Measurements from ENCODE around the gene IRX2. TPM values are rescaled to one million over a fixed set of nuclear protein-coding genes. Genes with fewer than 3 reads are reported as not detected.

The IRX2 gene
- polyA plus RNA-seq, 1 donor from 2014 or later: 0.95 TPM

DNA sequence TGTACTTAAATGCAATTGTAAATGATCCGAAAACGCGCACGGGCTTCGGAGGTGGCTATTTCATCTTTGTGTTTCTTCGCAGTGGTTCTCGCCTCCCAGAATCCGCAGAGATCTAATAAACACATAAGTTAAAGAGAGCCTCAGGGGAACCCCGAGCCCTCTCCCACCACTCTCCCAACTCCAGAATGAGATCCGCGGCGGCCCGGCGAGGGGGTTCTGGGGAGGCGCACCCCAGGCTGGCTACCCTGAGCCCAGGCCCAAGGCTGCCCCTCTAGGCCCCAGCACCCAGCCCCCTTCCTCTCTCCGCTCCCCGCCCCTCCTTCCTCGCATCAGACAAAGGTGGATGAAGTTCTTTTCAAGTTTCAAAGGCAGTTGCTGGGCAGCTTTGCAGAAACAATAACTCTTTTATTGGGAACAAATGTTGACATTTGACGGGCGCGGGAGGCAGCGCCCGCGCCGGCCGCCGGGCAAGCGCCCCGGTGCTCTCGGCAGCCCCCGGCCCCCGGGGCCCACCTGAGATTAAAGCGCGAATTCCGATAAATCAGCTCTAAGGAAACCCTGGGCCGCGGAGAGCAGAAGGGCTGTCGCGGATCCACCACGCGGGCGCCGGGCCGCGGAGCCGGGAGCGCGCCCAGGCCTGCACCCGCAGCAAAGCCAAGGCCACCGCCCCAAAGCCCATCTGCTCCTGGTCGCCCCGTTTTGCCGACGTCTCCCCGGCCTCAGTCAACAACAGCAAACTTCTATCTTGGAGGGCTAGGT, 8.4 kb downstream of the IRX2 start:
- Histone ChIP-seq H4K20me1 (ENCODE audit: insufficient read depth) (no peaks in the 10 kb centered on the region), H3K79me2 (replicated peaks; ENCODE audit: insufficient read depth, low read length) (no peaks in the 10 kb centered on the region), H3F3A (ENCODE audit: insufficient read depth, low read length, poor library complexity, severe bottlenecking) (no peaks in the 10 kb centered on the region), H3K9me3 (ENCODE audit: low read length) (peaks cover 4% of the 10 kb centered on the region), H2AFZ (ENCODE audit: low read depth, low read length) (no peak overlapping the region), H3K36me3 (ENCODE audit: insufficient read depth, low read length) (no peaks in the 10 kb centered on the region), H3K4me3 (ENCODE audit: low read length) (no peak overlapping the region), H3K9ac (ENCODE audit: low read length) (no peak overlapping the region), H3K9me2 (ENCODE audit: insufficient read depth, low read length) (no peaks in the 10 kb centered on the region), H3K27ac (ENCODE audit: low read length) (no peak overlapping the region), H3K4me2 (ENCODE audit: low read length) (no peak overlapping the region), H3K27me3 (ENCODE audit: insufficient read depth, low read depth, low read length) (peaks cover 79% of the 10 kb centered on the region)
- TF ChIP-seq EP300 (conservative IDR thresholded peaks at IDR 0.05; ENCODE audit: poor library complexity, severe bottlenecking) (no peak), TAF1 (IDR thresholded peaks at IDR 0.05; ENCODE audit: low read depth) (no peak), MXI1 (conservative IDR thresholded peaks at IDR 0.05; ENCODE audit: poor library complexity, severe bottlenecking) (no peak), SMC3 (conservative IDR thresholded peaks at IDR 0.05; ENCODE audit: poor library complexity) (no peak), POLR2AphosphoS5 (IDR thresholded peaks at IDR 0.05) (no peak), RAD21 (conservative IDR thresholded peaks at IDR 0.05) (no peak), EZH2 (IDR thresholded peaks at IDR 0.05; ENCODE audit: borderline replicate concordance, insufficient read depth, low read length, poor library complexity, severe bottlenecking) (no peak)
- TF ChIP-seq, protein P1, sequence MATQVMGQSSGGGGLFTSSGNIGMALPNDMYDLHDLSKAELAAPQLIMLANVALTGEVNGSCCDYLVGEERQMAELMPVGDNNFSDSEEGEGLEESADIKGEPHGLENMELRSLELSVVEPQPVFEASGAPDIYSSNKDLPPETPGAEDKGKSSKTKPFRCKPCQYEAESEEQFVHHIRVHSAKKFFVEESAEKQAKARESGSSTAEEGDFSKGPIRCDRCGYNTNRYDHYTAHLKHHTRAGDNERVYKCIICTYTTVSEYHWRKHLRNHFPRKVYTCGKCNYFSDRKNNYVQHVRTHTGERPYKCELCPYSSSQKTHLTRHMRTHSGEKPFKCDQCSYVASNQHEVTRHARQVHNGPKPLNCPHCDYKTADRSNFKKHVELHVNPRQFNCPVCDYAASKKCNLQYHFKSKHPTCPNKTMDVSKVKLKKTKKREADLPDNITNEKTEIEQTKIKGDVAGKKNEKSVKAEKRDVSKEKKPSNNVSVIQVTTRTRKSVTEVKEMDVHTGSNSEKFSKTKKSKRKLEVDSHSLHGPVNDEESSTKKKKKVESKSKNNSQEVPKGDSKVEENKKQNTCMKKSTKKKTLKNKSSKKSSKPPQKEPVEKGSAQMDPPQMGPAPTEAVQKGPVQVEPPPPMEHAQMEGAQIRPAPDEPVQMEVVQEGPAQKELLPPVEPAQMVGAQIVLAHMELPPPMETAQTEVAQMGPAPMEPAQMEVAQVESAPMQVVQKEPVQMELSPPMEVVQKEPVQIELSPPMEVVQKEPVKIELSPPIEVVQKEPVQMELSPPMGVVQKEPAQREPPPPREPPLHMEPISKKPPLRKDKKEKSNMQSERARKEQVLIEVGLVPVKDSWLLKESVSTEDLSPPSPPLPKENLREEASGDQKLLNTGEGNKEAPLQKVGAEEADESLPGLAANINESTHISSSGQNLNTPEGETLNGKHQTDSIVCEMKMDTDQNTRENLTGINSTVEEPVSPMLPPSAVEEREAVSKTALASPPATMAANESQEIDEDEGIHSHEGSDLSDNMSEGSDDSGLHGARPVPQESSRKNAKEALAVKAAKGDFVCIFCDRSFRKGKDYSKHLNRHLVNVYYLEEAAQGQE (IDR thresholded peaks at IDR 0.05; ENCODE audit: borderline replicate concordance): no peak
- TF ChIP-seq, protein P2, sequence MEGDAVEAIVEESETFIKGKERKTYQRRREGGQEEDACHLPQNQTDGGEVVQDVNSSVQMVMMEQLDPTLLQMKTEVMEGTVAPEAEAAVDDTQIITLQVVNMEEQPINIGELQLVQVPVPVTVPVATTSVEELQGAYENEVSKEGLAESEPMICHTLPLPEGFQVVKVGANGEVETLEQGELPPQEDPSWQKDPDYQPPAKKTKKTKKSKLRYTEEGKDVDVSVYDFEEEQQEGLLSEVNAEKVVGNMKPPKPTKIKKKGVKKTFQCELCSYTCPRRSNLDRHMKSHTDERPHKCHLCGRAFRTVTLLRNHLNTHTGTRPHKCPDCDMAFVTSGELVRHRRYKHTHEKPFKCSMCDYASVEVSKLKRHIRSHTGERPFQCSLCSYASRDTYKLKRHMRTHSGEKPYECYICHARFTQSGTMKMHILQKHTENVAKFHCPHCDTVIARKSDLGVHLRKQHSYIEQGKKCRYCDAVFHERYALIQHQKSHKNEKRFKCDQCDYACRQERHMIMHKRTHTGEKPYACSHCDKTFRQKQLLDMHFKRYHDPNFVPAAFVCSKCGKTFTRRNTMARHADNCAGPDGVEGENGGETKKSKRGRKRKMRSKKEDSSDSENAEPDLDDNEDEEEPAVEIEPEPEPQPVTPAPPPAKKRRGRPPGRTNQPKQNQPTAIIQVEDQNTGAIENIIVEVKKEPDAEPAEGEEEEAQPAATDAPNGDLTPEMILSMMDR (IDR thresholded peaks at IDR 0.05; ENCODE audit: poor library complexity, severe bottlenecking): no peak

GRCh38 chr5:2741956-2742355, 9.5 kb downstream of the IRX2 start:
- TF ChIP-seq SMC3 (conservative IDR thresholded peaks at IDR 0.05; ENCODE audit: poor library complexity) (no peak), RAD21 (conservative IDR thresholded peaks at IDR 0.05) (no peak), MXI1 (conservative IDR thresholded peaks at IDR 0.05; ENCODE audit: poor library complexity, severe bottlenecking) (no peak), TAF1 (IDR thresholded peaks at IDR 0.05; ENCODE audit: low read depth) (no peak), EP300 (conservative IDR thresholded peaks at IDR 0.05; ENCODE audit: poor library complexity, severe bottlenecking) (no peak), EZH2 (IDR thresholded peaks at IDR 0.05; ENCODE audit: borderline replicate concordance, insufficient read depth, low read length, poor library complexity, severe bottlenecking) (no peak), POLR2AphosphoS5 (IDR thresholded peaks at IDR 0.05) (no peak)
- TF ChIP-seq, protein P2 (IDR thresholded peaks at IDR 0.05; ENCODE audit: poor library complexity, severe bottlenecking): no peak
- TF ChIP-seq, protein P1 (IDR thresholded peaks at IDR 0.05; ENCODE audit: borderline replicate concordance): no peak
- Histone ChIP-seq H3K9me2 (ENCODE audit: insufficient read depth, low read length) (no peaks in the 10 kb centered on the region), H4K20me1 (ENCODE audit: insufficient read depth) (no peaks in the 10 kb centered on the region), H3K27ac (ENCODE audit: low read length) (no peak overlapping the region), H3K79me2 (replicated peaks; ENCODE audit: insufficient read depth, low read length) (no peaks in the 10 kb centered on the region), H3F3A (ENCODE audit: insufficient read depth, low read length, poor library complexity, severe bottlenecking) (no peaks in the 10 kb centered on the region), H3K9ac (ENCODE audit: low read length) (no peak overlapping the region), H2AFZ (ENCODE audit: low read depth, low read length) (no peak overlapping the region), H3K36me3 (ENCODE audit: insufficient read depth, low read length) (no peaks in the 10 kb centered on the region), H3K4me3 (ENCODE audit: low read length) (no peak overlapping the region), H3K9me3 (ENCODE audit: low read length) (peaks cover 9% of the 10 kb centered on the region), H3K4me2 (ENCODE audit: low read length) (no peak overlapping the region), H3K27me3 (ENCODE audit: insufficient read depth, low read depth, low read length) (peaks cover 75% of the 10 kb centered on the region)

Data from neural cell (in vitro differentiated cells).